ENCODE data around the gene MAGI1. TPM values are rescaled to one million over a fixed set of nuclear protein-coding genes. Genes with fewer than 3 reads are reported as not detected.

MAGI1 gene
- total RNA-seq, 1 donor from 2014 or later, result not detected

GRCh38 chr3:65828706-65829105 lies 210.0 kb downstream of the MAGI1 start:
- Mint-ChIP-seq H3K36me3 (ENCODE audit: low read depth) (no peaks in the 10 kb centered on the region), H3K9me3 (peaks cover 2% of the 10 kb centered on the region), H3K4me1 (no peaks in the 10 kb centered on the region), H3K4me3 (no peak overlapping the region), H3K27ac (no peak overlapping the region), H3K27me3 (no peaks in the 10 kb centered on the region)
- POLR2A ChIA-PET, result no interaction called here
- intact Hi-C loops (cut with micrococcal nuclease), result no loop called here
- CTCF ChIA-PET, result no interaction called here
- ATAC-seq (ENCODE audit: low read depth), result no peak
- no peak for DNase-seq
- no peak for TF ChIP-seq CTCF (IDR thresholded peaks at IDR 0.05)

DNA sequence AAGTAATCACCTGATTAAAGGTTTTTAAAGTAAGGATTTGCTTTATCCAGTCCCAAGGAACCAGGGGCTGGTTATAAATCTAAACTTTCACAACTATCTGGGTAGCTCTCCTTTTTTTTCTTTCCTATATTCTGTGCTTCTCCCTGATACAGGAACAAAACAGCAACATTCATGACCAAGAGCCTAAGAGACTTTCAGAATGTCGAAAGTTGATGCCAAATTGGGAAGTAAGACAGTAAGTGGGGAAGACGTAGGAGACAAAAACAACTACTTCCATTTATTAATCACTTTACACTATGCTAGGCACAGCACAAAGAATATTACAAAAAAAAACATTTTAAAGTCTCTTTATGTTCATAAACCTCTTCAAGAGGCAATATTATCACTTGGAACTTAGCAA lies 211.6 kb downstream of the MAGI1 start:
- CTCF ChIA-PET, result no interaction called here
- Mint-ChIP-seq H3K9me3 (no peaks in the 10 kb centered on the region), H3K27me3 (no peaks in the 10 kb centered on the region), H3K36me3 (ENCODE audit: low read depth) (no peaks in the 10 kb centered on the region), H3K4me1 (no peaks in the 10 kb centered on the region), H3K27ac (no peak overlapping the region), H3K4me3 (no peak overlapping the region)
- POLR2A ChIA-PET, result no interaction called here
- ATAC-seq (ENCODE audit: low read depth) (no peak), DNase-seq (no peak)
- TF ChIP-seq CTCF (IDR thresholded peaks at IDR 0.05), result no peak
- intact Hi-C loops (cut with micrococcal nuclease), result no loop called here

- no peak overlapping the region for H3K4me3 Mint-ChIP-seq
- H3K9me3 Mint-ChIP-seq, result no peaks in the 10 kb centered on the region
- H3K27me3 Mint-ChIP-seq, result no peaks in the 10 kb centered on the region
- no peak for TF ChIP-seq CTCF (IDR thresholded peaks at IDR 0.05)
- ChIA-PET CTCF (no interaction called here), POLR2A (no interaction called here)
- no peaks in the 10 kb centered on the region for H3K36me3 Mint-ChIP-seq (ENCODE audit: low read depth)
- no peak overlapping the region for H3K27ac Mint-ChIP-seq
- DNase-seq (no peak), ATAC-seq (ENCODE audit: low read depth) (no peak)
- intact Hi-C loops (cut with micrococcal nuclease), result no loop called here
- H3K4me1 Mint-ChIP-seq, result no peaks in the 10 kb centered on the region
Measured at GRCh38 chr3:65824166-65824565, 214.6 kb downstream of the MAGI1 start.

DNA sequence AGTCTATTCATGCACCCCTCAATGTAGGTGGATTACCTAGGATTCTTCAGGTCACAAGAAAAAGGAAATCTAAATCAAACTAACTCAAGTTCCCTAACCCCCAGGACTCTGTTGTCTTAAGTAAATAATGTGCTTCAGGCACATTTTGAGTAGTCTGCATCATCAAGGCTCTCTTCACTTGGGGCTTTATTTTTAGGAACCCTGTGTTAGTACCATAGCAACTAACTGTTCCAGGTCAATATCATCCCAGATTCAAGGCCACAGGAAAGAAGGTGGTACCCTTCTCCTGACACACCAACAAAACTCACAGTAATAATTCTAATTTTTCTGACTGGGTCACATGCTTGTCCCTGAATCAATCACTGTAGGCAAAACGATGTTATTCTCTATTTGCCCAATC lies 218.1 kb downstream of the MAGI1 start:
- DNase-seq (no peak), ATAC-seq (ENCODE audit: low read depth) (no peak)
- H3K4me1 Mint-ChIP-seq, result no peaks in the 10 kb centered on the region
- no peaks in the 10 kb centered on the region for H3K9me3 Mint-ChIP-seq
- ChIA-PET POLR2A (no interaction called here), CTCF (no interaction called here)
- TF ChIP-seq CTCF (IDR thresholded peaks at IDR 0.05), result no peak
- no peak overlapping the region for H3K27ac Mint-ChIP-seq
- intact Hi-C loops (cut with micrococcal nuclease), result no loop called here
- H3K4me3 Mint-ChIP-seq, result no peak overlapping the region
- no peaks in the 10 kb centered on the region for H3K27me3 Mint-ChIP-seq
- no peaks in the 10 kb centered on the region for H3K36me3 Mint-ChIP-seq (ENCODE audit: low read depth)

- Mint-ChIP-seq H3K27me3 (no peaks in the 10 kb centered on the region), H3K27ac (no peak overlapping the region), H3K4me3 (no peak overlapping the region), H3K9me3 (no peaks in the 10 kb centered on the region), H3K4me1 (no peaks in the 10 kb centered on the region), H3K36me3 (ENCODE audit: low read depth) (no peaks in the 10 kb centered on the region)
- TF ChIP-seq CTCF (IDR thresholded peaks at IDR 0.05), result no peak
- intact Hi-C loops (cut with micrococcal nuclease), result no loop called here
- CTCF ChIA-PET, result no interaction called here
- POLR2A ChIA-PET, result no interaction called here
- DNase-seq (no peak), ATAC-seq (ENCODE audit: low read depth) (no peak)
Measured at GRCh38 chr3:65819896-65820295, 218.8 kb downstream of the MAGI1 start.

Data from activated B cell treated with CpG ODN at 0.5 μM for 24 hours (primary cell).